Naive thymus-derived CD4-positive, alpha-beta T cell (primary cell): ENCODE results near the gene ART5. TPM values are rescaled to one million over a fixed set of nuclear protein-coding genes. Genes with fewer than 3 reads are reported as not detected.
"Not testable (repeated sequence)": the region's sequence is repeated elsewhere in the genome, so short reads cannot be mapped to it uniquely, and the experiment has no call there.

Experiments used
- ATAC-seq: fragments of 150-1000 bp; cut with Tn5 transposase; 2 replicates; pipeline ENCODE4 v1.10.0; 2021; ENCODE audit warnings: mild to moderate bottlenecking, moderate library complexity
- CTCF ChIA-PET: fragments of 350-600 bp; sonication (Branson Sonifier 250); formaldehyde crosslinking; loops from one replicate; lab custom pipeline; 2021; ENCODE audit warnings: antibody characterized with exemption; lab: Charles Lee
- POLR2A ChIA-PET: fragments of 350-600 bp; sonication (Branson Sonifier 250); formaldehyde crosslinking; loops from one replicate; lab custom pipeline; 2021; ENCODE audit warnings: antibody characterized with exemption, inconsistent platforms; lab: Charles Lee
- DNase-seq, 9 donors: peaks; one replicate each; pipeline versions ENCODE4 v3.0.0 to v3.0.0-alpha.2; 2020 to 2022; ENCODE audit warnings: mixed read lengths in 1 of 9
- H3K27ac ChIP-seq: one replicate; pipeline ENCODE4 v1.7.0; 2013; ENCODE audit warnings: mild to moderate bottlenecking, low read depth, low read length, moderate library complexity
- H3K27me3 ChIP-seq, 2 donors: one replicate each; pipeline ENCODE4 v1.7.0; 2013; ENCODE audit warnings: low read length in 2 of 2, mild to moderate bottlenecking in 2 of 2, moderate library complexity in 2 of 2; ENCODE audit not compliant: control insufficient read depth in 2 of 2, insufficient read depth in 2 of 2
- H3K36me3 ChIP-seq, 3 experiments: 1 replicate in 2 of 3; 2 replicates in 1 of 3; pipeline ENCODE4 v1.7.0; 2013; ENCODE audit warnings: low read length in 3 of 3, mild to moderate bottlenecking in 3 of 3, moderate library complexity in 1 of 3; ENCODE audit not compliant: insufficient read depth in 3 of 3, control insufficient read depth in 2 of 3
- H3K4me1 ChIP-seq, 2 donors: one replicate each; pipeline ENCODE4 v1.7.0; 2013; ENCODE audit warnings: low read length in 2 of 2, mild to moderate bottlenecking in 2 of 2, moderate library complexity in 1 of 2; ENCODE audit not compliant: control insufficient read depth in 2 of 2, insufficient read depth in 2 of 2
- H3K4me3 ChIP-seq: 2 replicates; pipeline ENCODE4 v1.7.0; 2013; ENCODE audit warnings: mild to moderate bottlenecking, low read length
- H3K9me3 ChIP-seq, 3 experiments: 1 replicate in 2 of 3; 2 replicates in 1 of 3; pipeline ENCODE4 v1.7.0; 2013; ENCODE audit warnings: low read length in 3 of 3; ENCODE audit not compliant: control insufficient read depth in 2 of 3
- H3K27ac Mint-ChIP-seq, 9 donors: one replicate each; pipeline ENCODE4 v1.8.0; 2020 to 2022; ENCODE audit warnings: mixed read lengths in 9 of 9, mild to moderate bottlenecking in 8 of 9, moderate library complexity in 5 of 9, inconsistent platforms in 2 of 9
- H3K27me3 Mint-ChIP-seq, 5 donors: one replicate each; pipeline ENCODE4 v1.8.0; 2021 to 2022; ENCODE audit warnings: mixed read lengths in 5 of 5, mild to moderate bottlenecking in 1 of 5
- H3K36me3 Mint-ChIP-seq, 5 donors: one replicate each; pipeline ENCODE4 v1.8.0; 2020 to 2022; ENCODE audit warnings: mixed read lengths in 5 of 5, mild to moderate bottlenecking in 3 of 5, inconsistent platforms in 1 of 5
- H3K4me1 Mint-ChIP-seq, 7 donors: one replicate each; pipeline ENCODE4 v1.8.0; 2020 to 2022; ENCODE audit warnings: mixed read lengths in 7 of 7, mild to moderate bottlenecking in 3 of 7, inconsistent platforms in 1 of 7
- H3K4me3 Mint-ChIP-seq, 10 donors: one replicate each; pipeline ENCODE4 v1.8.0; 2020 to 2022; ENCODE audit warnings: mild to moderate bottlenecking in 10 of 10, mixed read lengths in 10 of 10, moderate library complexity in 6 of 10, inconsistent platforms in 2 of 10
- H3K9me3 Mint-ChIP-seq, 11 donors: one replicate each; pipeline ENCODE4 v1.8.0; 2020 to 2022; ENCODE audit warnings: mixed read lengths in 11 of 11, mild to moderate bottlenecking in 4 of 11, inconsistent platforms in 1 of 11, moderate library complexity in 1 of 11
- intact Hi-C, 2 donors: fragments of 100-400 bp; cut with micrococcal nuclease; formaldehyde crosslinking; loops; one replicate each; pipeline ENCODE4 v1.15.1; 2023
- polyA plus RNA-seq, 2 donors: library from polyadenylated mRNA; unstranded; fragments of 300-500 nt; fragmentation: Illumina TruSeq; gene quantifications; one replicate each; pipeline ENCODE4 v1.2.3, GENCODE V29; 2021
- total RNA-seq, 6 experiments: library from RNA in 5 of 6; stranded (reverse) in 5 of 6; gene quantifications; 1 replicate in 5 of 6; 2 replicates in 1 of 6; pipeline ENCODE4 v1.2.3 and lab custom pipeline; 2021 to 2026

Gene ART5
- total and polyA plus RNA-seq, 7 experiments from 2014 or later = not detected

- Mint-ChIP-seq H3K27ac (no peak overlapping the region), H3K36me3 (peaks cover 0 to 5% (median 0%) of the 10 kb centered on the region in 5 donors), H3K4me1 (peaks cover 5 to 14% (median 8%) of the 10 kb centered on the region in 7 donors), H3K4me3 (no peak overlapping the region), H3K9me3 (peaks cover 0 to 3% (median 0%) of the 10 kb centered on the region in 11 donors), H3K27me3 (peaks cover 48 to 69% (median 63%) of the 10 kb centered on the region in 5 donors)
- DNase-seq (no peak), ATAC-seq (no peak)
- no peak overlapping the region for H3K27ac ChIP-seq
- H3K4me3 ChIP-seq = no peak overlapping the region
- H3K9me3 ChIP-seq = no peaks in the 10 kb centered on the region
- CTCF ChIA-PET = no interaction called here
- H3K4me1 ChIP-seq = peaks cover 7 to 11% of the 10 kb centered on the region in 2 donors
- H3K27me3 ChIP-seq = peaks cover 0 to 3% of the 10 kb centered on the region in 2 donors
- no peaks in the 10 kb centered on the region for H3K36me3 ChIP-seq
- intact Hi-C loops = no loop called here
- POLR2A ChIA-PET = no interaction called here
Observed at GRCh38 chr11:3645552-3645951, 3.8 kb upstream of the ART5 start.

- CTCF ChIA-PET = no interaction called here
- Mint-ChIP-seq H3K4me3 (peak within 1 kb of the TSS in 1 of 10 donors; percentile 17), H3K36me3 (peaks cover 0 to 5% (median 0%) of the 10 kb centered on the region in 5 donors), H3K27ac (no peak within 1 kb of the TSS), H3K4me1 (peaks cover 5 to 14% (median 8%) of the 10 kb centered on the region in 7 donors), H3K9me3 (peaks cover 0 to 3% (median 0%) of the 10 kb centered on the region in 11 donors), H3K27me3 (peaks cover 40 to 67% (median 61%) of the 10 kb centered on the region in 5 donors)
- H3K4me3 ChIP-seq = no peak within 1 kb of the TSS
- peaks cover 7 to 11% of the 10 kb centered on the region in 2 donors for H3K4me1 ChIP-seq
- H3K27me3 ChIP-seq = peaks cover 0 to 3% of the 10 kb centered on the region in 2 donors
- no peaks in the 10 kb centered on the region for H3K9me3 ChIP-seq
- H3K36me3 ChIP-seq = no peaks in the 10 kb centered on the region
- ATAC-seq (no peak), DNase-seq (no peak)
- intact Hi-C loops = no loop called here
- H3K27ac ChIP-seq = no peak within 1 kb of the TSS
- POLR2A ChIA-PET = no interaction called here
Observed at GRCh38 chr11:3644817-3645235, 3.0 kb upstream of the ART5 start, which contains the start of gene ART1. Gene ART1 (plus strand): TSS chr11:3645128. CDS start chr11:3659214, 14,086 bp downstream.

- H3K9me3 Mint-ChIP-seq, ATAC-seq, DNase-seq, H3K9me3 ChIP-seq, H3K36me3 Mint-ChIP-seq, CTCF ChIA-PET, POLR2A ChIA-PET, H3K27ac ChIP-seq, H3K27me3 ChIP-seq, intact Hi-C loops, H3K36me3 ChIP-seq: not testable (repeated sequence)
- Histone ChIP-seq H3K4me1 (peaks cover 7 to 11% of the 10 kb centered on the region in 2 donors), H3K4me3 (peak overlapping the region; percentile 57)
- H3K27me3 Mint-ChIP-seq = peaks cover 23 to 53% (median 44%) of the 10 kb centered on the region in 5 donors
- H3K4me3 Mint-ChIP-seq = peak overlapping the region in 8 of 10 donors; percentile 79 to 85 (median 82)
- H3K27ac Mint-ChIP-seq = peak overlapping the region in 1 of 9 donors; percentile 9
- peaks cover 5 to 14% (median 8%) of the 10 kb centered on the region in 7 donors for H3K4me1 Mint-ChIP-seq
Observed at GRCh38 chr11:3643102-3643546, 1.3 kb upstream of the ART5 start.

- Mint-ChIP-seq H3K27me3 (peaks cover 21 to 50% (median 40%) of the 10 kb centered on the region in 5 donors), H3K36me3 (peaks cover 0 to 5% (median 0%) of the 10 kb centered on the region in 5 donors), H3K9me3 (peaks cover 0 to 5% (median 0%) of the 10 kb centered on the region in 11 donors), H3K4me1 (peaks cover 5 to 14% (median 8%) of the 10 kb centered on the region in 7 donors), H3K4me3 (peak overlapping the region; percentile 63 to 85 (median 82)), H3K27ac (peak overlapping the region in 2 of 9 donors; percentile 9 to 39)
- H3K4me1 ChIP-seq = peaks cover 7 to 11% of the 10 kb centered on the region in 2 donors
- H3K4me3 ChIP-seq = peak overlapping the region; percentile 57
- ChIA-PET POLR2A (no interaction called here), CTCF (no interaction called here)
- H3K9me3 ChIP-seq = no peaks in the 10 kb centered on the region
- ATAC-seq = peak; percentile 97
- H3K36me3 ChIP-seq = no peaks in the 10 kb centered on the region
- DNase-seq = peak; percentile 50 to 81 (median 68)
- intact Hi-C loops = no loop called here
- peaks cover 0 to 3% of the 10 kb centered on the region in 2 donors for H3K27me3 ChIP-seq
- H3K27ac ChIP-seq = no peak overlapping the region
Observed at GRCh38 chr11:3642071-3642951, 519 bp upstream of the ART5 start.

- H3K4me3 ChIP-seq = no peak overlapping the region
- no peaks in the 10 kb centered on the region for H3K9me3 ChIP-seq
- no peak for ATAC-seq
- H3K27me3 ChIP-seq = peaks cover 0 to 3% of the 10 kb centered on the region in 2 donors
- no peak for DNase-seq
- intact Hi-C loops = no loop called here
- no peaks in the 10 kb centered on the region for H3K36me3 ChIP-seq
- H3K4me3 Mint-ChIP-seq = peak overlapping the region; percentile 48 to 85 (median 72)
- H3K27ac ChIP-seq = no peak overlapping the region
- H3K27ac Mint-ChIP-seq = peak overlapping the region in 4 of 9 donors; percentile 47 to 79 (median 54)
- ChIA-PET CTCF (no interaction called here), POLR2A (no interaction called here)
- peaks cover 7 to 11% of the 10 kb centered on the region in 2 donors for H3K4me1 ChIP-seq
- peaks cover 0 to 5% (median 0%) of the 10 kb centered on the region in 11 donors for H3K9me3 Mint-ChIP-seq
- H3K36me3 Mint-ChIP-seq = peaks cover 0 to 5% (median 0%) of the 10 kb centered on the region in 5 donors
- H3K4me1 Mint-ChIP-seq = peaks cover 5 to 14% (median 8%) of the 10 kb centered on the region in 7 donors
- H3K27me3 Mint-ChIP-seq = peaks cover 16 to 46% (median 33%) of the 10 kb centered on the region in 5 donors
Observed at GRCh38 chr11:3641191-3641590, 601 bp downstream of the ART5 start.

- no peak overlapping the region for H3K4me3 ChIP-seq
- intact Hi-C loops = no loop called here
- H3K9me3 ChIP-seq = no peaks in the 10 kb centered on the region
- H3K27ac Mint-ChIP-seq = no peak overlapping the region
- POLR2A ChIA-PET = no interaction called here
- no peak overlapping the region for H3K27ac ChIP-seq
- H3K36me3 Mint-ChIP-seq = peaks cover 0 to 5% (median 0%) of the 10 kb centered on the region in 5 donors
- peaks cover 7 to 11% of the 10 kb centered on the region in 2 donors for H3K4me1 ChIP-seq
- H3K9me3 Mint-ChIP-seq = peaks cover 0 to 5% (median 0%) of the 10 kb centered on the region in 11 donors
- H3K27me3 Mint-ChIP-seq = peaks cover 7 to 40% (median 22%) of the 10 kb centered on the region in 5 donors
- peaks cover 5 to 14% (median 8%) of the 10 kb centered on the region in 7 donors for H3K4me1 Mint-ChIP-seq
- DNase-seq = no peak
- H3K36me3 ChIP-seq = no peaks in the 10 kb centered on the region
- ATAC-seq = no peak
- H3K4me3 Mint-ChIP-seq = peak overlapping the region in 1 of 10 donors; percentile 7
- CTCF ChIA-PET = no interaction called here
- H3K27me3 ChIP-seq = no peaks in the 10 kb centered on the region
Observed at GRCh38 chr11:3639841-3640240, 2.0 kb downstream of the ART5 start.
